HUES48 (cell line): Measurements from ENCODE around the gene SARS2.
A peak's percentile ranks its signal among the peaks of the same experiment; 100 is the strongest.

ENCODE experiments used
- H3K27ac ChIP-seq: one replicate; pipeline ENCODE4 v1.7.0; 2013; ENCODE audit warnings: low read depth, low read length, inconsistent platforms
- H3K27me3 ChIP-seq: 2 replicates; pipeline ENCODE4 v1.6.1; 2013; ENCODE audit warnings: mild to moderate bottlenecking, low read length; ENCODE audit not compliant: control insufficient read depth, insufficient read depth
- H3K36me3 ChIP-seq: 2 replicates; pipeline ENCODE4 v1.6.1; 2013; ENCODE audit warnings: low read length; ENCODE audit not compliant: control insufficient read depth, insufficient read depth
- H3K4me1 ChIP-seq: 2 replicates; pipeline ENCODE4 v1.6.1; 2013; ENCODE audit warnings: mild to moderate bottlenecking, low read length; ENCODE audit not compliant: control insufficient read depth, insufficient read depth
- H3K4me3 ChIP-seq: 2 replicates; pipeline ENCODE4 v1.5.1; 2013; ENCODE audit warnings: mild to moderate bottlenecking, low read depth, low read length
- H3K9ac ChIP-seq: 2 replicates; pipeline ENCODE4 v1.6.1; 2013; ENCODE audit warnings: mild to moderate bottlenecking, low read depth, low read length, moderate library complexity
- H3K9me3 ChIP-seq: 2 replicates; pipeline ENCODE4 v1.6.1; 2013; ENCODE audit warnings: low read length; ENCODE audit not compliant: control insufficient read depth, insufficient read depth

The SARS2 gene

DNA sequence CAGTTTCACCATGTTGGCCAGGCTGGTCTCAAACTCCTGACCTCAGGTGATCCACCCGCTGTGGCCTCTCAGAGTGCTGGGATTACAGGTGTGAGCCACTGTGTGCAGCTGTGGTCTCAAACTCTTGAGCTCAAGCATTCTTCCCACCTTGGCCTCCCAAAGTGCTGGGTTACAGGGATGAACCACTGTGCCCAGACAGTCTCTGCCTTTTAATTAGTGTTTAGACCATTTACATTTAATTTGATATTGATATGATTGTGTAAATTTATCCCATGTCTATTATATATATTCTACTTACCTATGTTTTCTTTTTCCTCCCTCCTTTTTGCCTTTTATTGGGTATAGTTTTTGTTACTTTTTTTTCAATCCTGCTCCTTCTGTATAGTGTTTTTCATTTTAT lies 28.9 kb downstream of the SARS2 start:
- peaks cover 16% of the 10 kb centered on the region for H3K36me3 ChIP-seq
- no peak overlapping the region for H3K9ac ChIP-seq
- H3K27me3 ChIP-seq = peaks cover 7% of the 10 kb centered on the region; the same call in 1 of the 2 replicates
- peaks cover 6% of the 10 kb centered on the region; the same call in 1 of the 2 replicates for H3K4me1 ChIP-seq
- no peak overlapping the region for H3K4me3 ChIP-seq
- no peaks in the 10 kb centered on the region for H3K9me3 ChIP-seq
- H3K27ac ChIP-seq = no peak overlapping the region

DNA sequence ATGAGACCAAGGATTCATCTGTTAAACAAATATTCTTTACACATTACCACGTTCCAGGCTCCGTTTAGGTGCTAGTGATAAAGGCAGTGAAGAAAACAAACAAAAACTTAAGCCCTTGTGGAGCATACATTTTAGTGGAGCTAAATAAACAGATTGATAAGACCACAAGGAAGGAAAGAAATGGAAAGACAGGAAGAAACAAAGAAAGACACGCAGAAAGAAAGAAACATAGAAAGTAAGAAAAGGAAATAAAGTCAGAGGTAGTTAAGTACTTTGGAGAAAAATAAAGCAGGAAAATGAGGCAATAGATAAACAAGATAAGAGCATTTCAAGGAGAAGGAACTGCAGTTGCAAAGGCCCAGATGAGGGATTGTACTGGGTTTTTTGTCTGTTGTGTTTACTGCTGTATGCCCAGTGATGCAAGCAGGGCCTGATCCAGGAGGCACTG lies 29.8 kb downstream of the SARS2 start:
- Histone ChIP-seq H3K4me3 (peak overlapping the region; percentile 93), H3K36me3 (peaks cover 14% of the 10 kb centered on the region), H3K4me1 (peaks cover 6% of the 10 kb centered on the region; the same call in 1 of the 2 replicates), H3K27me3 (peaks cover 7% of the 10 kb centered on the region; the same call in 1 of the 2 replicates), H3K27ac (peak overlapping the region; percentile 87), H3K9ac (peak overlapping the region; percentile 68), H3K9me3 (no peaks in the 10 kb centered on the region)

DNA sequence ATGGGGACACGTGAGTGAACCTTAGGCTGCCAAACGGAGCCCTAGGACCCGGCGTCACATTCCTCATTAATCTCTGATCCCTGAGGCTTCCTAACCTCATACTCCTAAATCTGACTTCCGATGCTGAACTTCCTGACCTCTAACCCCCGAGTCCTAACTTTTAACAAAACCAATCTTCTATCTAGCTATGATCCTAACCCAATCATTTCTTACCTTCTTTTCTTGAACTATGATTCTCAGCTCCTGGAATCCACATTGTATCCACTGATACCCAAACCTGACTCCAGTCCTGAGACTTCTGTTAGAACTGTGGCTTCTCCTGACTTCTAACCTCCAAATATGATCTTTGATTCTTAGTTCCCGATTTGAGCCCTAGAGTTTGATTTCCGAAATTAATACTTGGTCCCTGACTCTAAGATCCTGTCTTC lies 30.3 kb downstream of the SARS2 start:
- Histone ChIP-seq H3K27me3 (peaks cover 7% of the 10 kb centered on the region; the same call in 1 of the 2 replicates), H3K36me3 (peaks cover 8% of the 10 kb centered on the region), H3K4me1 (peaks cover 6% of the 10 kb centered on the region; the same call in 1 of the 2 replicates), H3K9ac (peak overlapping the region; percentile 68), H3K9me3 (no peaks in the 10 kb centered on the region), H3K27ac (peak overlapping the region; percentile 87), H3K4me3 (peak overlapping the region; percentile 93)

DNA sequence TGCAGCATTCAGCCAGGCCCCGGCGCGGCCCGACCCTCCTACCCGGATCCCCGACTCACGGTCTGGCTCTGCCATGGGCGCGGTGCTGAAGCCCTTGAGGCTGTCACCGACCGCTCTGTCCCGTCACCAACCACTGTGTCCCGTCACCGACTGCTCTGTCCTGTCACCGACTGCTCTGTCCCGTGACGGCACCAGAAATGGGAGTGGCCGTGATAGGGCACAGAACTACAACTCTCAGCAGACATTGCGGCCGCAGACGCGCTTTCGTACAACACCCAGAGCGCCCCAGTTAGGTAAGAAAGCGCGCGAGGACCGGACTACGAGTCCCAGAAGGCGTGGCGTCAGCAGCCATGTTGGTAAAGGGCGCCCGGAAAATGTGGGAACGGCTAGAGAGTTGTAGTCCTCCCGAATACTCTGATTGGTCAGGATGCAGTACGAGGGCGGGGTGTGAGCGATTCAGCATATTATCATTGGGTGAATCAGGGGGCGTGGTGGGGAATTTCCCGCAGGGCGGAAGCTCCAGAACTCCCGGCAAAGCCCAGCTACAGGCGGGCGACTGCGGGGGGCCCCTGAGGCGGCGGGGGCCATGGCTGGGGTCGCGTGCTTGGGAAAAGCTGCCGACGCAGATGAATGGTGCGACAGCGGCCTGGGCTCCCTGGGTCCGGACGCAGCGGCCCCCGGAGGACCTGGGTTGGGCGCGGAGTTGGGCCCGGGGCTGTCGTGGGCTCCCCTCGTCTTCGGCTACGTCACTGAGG lies 30.9 kb downstream of the SARS2 start, which contains the start of the genes NFKBIB and SIRT2:
NFKBIB (plus strand) TSS at position 523 of the 755 bp plus-strand sequence; CDS start at position 587, 64 bp downstream.
SIRT2 (minus strand) TSS at position 172 of the 755 bp plus-strand sequence; CDS start at position 75, 97 bp downstream.
- H3K36me3 ChIP-seq = peaks cover 3% of the 10 kb centered on the region; the same call in 1 of the 2 replicates
- H3K27ac ChIP-seq = peak within 1 kb of the TSS; percentile 87
- no peaks in the 10 kb centered on the region for H3K9me3 ChIP-seq
- peaks cover 7% of the 10 kb centered on the region; the same call in 1 of the 2 replicates for H3K27me3 ChIP-seq
- peaks cover 6% of the 10 kb centered on the region; the same call in 1 of the 2 replicates for H3K4me1 ChIP-seq
- peak within 1 kb of the TSS; percentile 93 for H3K4me3 ChIP-seq
- H3K9ac ChIP-seq = peak within 1 kb of the TSS; percentile 68

DNA sequence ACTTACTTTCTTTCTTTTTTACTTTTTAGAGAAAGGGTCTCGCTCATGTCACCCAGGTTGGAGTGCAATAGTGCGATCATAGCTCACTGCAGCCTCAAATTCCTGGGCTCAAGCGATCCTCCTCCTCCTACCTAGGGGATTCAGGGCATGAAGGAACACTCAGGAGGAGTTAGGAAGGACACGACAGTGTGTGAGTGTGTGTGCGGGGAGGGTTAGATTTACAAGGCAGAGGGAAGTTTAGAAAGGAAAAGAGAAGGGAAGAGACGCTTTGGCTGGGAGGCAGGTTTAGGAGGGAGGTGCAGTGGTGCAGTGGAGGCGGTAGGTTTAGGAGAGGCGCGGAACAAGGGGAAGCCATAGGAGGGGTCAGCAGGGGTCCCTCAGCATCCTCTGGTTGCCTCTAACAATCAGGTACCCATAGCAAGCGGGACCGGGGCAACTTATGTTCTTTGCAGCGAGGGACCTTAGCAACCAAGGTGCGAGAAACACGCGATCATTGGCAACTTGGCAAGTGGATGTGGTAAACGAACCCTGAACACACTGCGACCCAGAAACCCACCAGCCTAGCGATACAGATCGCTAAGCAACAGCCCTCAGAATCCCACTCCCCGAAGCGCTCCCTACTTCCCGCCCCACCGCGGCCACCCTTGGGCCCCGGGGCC lies 31.6 kb downstream of the SARS2 start:
- Histone ChIP-seq H3K9ac (no peak overlapping the region), H3K27me3 (peaks cover 7% of the 10 kb centered on the region; the same call in 1 of the 2 replicates), H3K27ac (no peak overlapping the region), H3K36me3 (no peaks in the 10 kb centered on the region), H3K4me1 (peaks cover 6% of the 10 kb centered on the region; the same call in 1 of the 2 replicates), H3K4me3 (peak overlapping the region; percentile 93), H3K9me3 (no peaks in the 10 kb centered on the region)

DNA sequence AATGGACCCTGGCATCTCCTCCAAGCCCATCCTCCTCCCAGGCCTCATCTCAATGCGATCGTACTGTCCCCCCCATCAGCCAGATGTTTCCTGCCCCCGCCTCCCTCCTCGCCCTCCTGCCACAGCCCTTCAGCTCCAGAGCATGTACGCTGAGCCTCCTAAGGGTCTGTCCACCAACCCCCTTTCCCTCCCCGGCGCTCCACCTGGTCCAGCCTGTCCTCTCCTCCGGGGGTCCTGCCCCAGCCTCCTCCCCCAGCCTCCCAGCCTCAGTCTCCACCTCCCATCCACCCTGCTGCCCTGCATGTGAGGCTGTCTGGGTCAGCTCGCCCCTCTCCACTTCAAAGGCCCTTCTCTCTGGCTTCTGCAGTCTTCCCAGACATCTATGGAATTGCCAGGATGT lies 35.6 kb downstream of the SARS2 start:
- Histone ChIP-seq H3K27ac (no peak overlapping the region), H3K4me3 (no peak overlapping the region), H3K27me3 (peaks cover 7% of the 10 kb centered on the region; the same call in 1 of the 2 replicates), H3K36me3 (no peaks in the 10 kb centered on the region), H3K4me1 (no peaks in the 10 kb centered on the region), H3K9me3 (no peaks in the 10 kb centered on the region), H3K9ac (no peak overlapping the region)

DNA sequence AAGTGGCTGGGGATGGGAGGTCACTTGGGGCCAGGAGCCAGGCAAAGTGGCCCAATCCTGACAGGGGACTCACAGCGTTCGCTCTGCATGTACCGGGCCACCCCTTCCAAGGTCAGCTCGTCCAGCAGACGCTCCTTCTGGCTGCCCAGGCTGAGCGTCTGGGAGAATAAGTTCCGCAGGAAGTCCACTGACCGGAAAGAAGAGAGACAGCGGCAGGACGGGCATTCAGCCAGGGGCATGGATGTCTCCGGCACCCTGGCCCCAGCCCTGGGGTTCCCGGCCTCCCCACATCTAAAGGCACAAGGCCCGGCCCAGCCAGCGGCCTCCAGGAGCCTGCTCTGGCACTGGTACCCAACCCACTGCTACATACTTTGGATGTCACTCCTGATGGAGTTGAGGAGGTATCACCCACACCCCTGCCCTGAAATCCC lies 37.2 kb downstream of the SARS2 start:
- Histone ChIP-seq H3K27ac (no peak overlapping the region), H3K9ac (no peak overlapping the region)

DNA sequence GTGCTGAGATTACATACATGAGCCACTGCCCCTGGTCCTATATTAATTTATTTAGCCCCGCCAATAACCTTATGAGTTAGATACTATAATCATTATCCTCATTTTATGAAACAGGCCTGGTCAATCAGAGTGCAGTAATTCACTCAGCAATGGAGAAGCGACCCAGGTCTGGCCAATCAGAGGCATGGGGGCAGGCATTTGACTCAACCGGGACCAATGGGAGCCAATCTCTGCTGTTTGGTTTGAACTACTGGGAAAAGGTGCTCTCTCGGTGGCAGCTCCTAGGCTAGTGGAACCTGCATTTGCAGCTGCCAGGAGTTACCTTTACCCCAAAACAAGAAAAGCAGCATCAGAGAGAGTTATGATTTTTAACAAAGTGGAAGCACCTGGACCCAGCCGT lies 37.7 kb downstream of the SARS2 start:
- no peak overlapping the region for H3K27ac ChIP-seq
- H3K36me3 ChIP-seq = no peaks in the 10 kb centered on the region

More for the DNA sequence above, 37.2 kb downstream of the SARS2 start:
- H3K9me3 ChIP-seq = no peaks in the 10 kb centered on the region
- H3K4me1 ChIP-seq = no peaks in the 10 kb centered on the region
- H3K4me3 ChIP-seq = no peak overlapping the region
- H3K27me3 ChIP-seq = 0 out of 2 replicates have a peak, but pooled peaks cover under 1% of the 10 kb centered on the region
- H3K36me3 ChIP-seq = no peaks in the 10 kb centered on the region

DNA sequence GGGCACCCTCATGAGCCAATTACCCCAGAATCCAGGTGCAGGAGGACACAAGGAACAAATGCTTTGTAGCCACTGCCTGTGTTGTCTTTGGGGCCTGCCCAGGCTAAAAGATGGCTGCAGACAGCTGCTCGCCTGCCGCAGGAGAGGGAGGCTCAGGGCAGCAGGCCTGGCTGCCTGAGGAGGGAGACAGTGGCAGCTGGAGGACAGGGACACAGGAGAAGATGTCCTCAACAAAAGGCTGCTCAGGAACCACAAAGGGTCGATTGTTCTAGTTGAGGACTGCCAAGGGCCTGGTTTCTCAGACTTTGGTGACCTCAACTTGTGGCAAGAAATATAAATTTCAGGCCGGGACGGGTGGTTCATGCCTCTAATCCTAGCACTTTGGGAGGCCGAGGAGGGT lies 38.8 kb downstream of the SARS2 start:
- H3K27me3 ChIP-seq = no peaks in the 10 kb centered on the region
- no peak overlapping the region for H3K4me3 ChIP-seq
- H3K4me1 ChIP-seq = no peaks in the 10 kb centered on the region
- H3K9ac ChIP-seq = no peak overlapping the region
- H3K9me3 ChIP-seq = no peaks in the 10 kb centered on the region
- H3K36me3 ChIP-seq = no peaks in the 10 kb centered on the region
- H3K27ac ChIP-seq = no peak overlapping the region

More for the DNA sequence above, 37.7 kb downstream of the SARS2 start:
- Histone ChIP-seq H3K4me3 (no peak overlapping the region), H3K9ac (no peak overlapping the region), H3K4me1 (no peaks in the 10 kb centered on the region), H3K27me3 (no peaks in the 10 kb centered on the region), H3K9me3 (no peaks in the 10 kb centered on the region)

DNA sequence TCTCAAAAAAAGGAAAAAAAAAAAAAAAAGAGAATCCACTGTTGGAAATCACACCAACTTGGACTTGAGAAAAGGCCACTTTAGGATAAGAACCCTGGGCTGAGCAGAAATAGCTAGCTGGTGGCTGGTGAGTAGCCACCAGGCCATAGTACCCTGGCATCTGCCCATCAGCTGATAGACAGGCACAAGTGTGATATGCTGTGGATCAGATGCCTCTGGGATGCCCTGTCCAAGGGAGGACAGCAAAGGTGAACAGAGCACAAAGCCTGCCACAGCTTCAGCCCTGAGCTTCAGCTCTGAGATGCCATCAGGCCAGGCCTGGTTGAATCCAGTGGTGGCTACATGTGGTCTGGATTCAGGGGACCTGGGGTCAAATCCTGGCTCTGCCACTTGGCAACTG lies 39.9 kb downstream of the SARS2 start:
- Histone ChIP-seq H3K9ac (no peak overlapping the region), H3K27me3 (no peaks in the 10 kb centered on the region), H3K4me3 (no peak overlapping the region), H3K27ac (no peak overlapping the region), H3K36me3 (no peaks in the 10 kb centered on the region), H3K9me3 (no peaks in the 10 kb centered on the region), H3K4me1 (no peaks in the 10 kb centered on the region)
